ENCODE data around the gene SUGP2.

GRCh38 chr19:18999016-18999758 lies 34.1 kb downstream of the SUGP2 start:
- TF ChIP-seq CTCF (IDR thresholded peaks at IDR 0.05) (no peak), POLR2AphosphoS5 (IDR thresholded peaks at IDR 0.05) (no peak)

Data from prostate gland (tissue), 2 donors.